ENCODE data around the gene MTG1.
A peak's percentile ranks its signal among the peaks of the same experiment; 100 is the strongest.

MTG1 gene

GRCh38 chr10:133355266-133355665 is 38.7 kb upstream of the MTG1 start:
- TF ChIP-seq, protein P1, sequence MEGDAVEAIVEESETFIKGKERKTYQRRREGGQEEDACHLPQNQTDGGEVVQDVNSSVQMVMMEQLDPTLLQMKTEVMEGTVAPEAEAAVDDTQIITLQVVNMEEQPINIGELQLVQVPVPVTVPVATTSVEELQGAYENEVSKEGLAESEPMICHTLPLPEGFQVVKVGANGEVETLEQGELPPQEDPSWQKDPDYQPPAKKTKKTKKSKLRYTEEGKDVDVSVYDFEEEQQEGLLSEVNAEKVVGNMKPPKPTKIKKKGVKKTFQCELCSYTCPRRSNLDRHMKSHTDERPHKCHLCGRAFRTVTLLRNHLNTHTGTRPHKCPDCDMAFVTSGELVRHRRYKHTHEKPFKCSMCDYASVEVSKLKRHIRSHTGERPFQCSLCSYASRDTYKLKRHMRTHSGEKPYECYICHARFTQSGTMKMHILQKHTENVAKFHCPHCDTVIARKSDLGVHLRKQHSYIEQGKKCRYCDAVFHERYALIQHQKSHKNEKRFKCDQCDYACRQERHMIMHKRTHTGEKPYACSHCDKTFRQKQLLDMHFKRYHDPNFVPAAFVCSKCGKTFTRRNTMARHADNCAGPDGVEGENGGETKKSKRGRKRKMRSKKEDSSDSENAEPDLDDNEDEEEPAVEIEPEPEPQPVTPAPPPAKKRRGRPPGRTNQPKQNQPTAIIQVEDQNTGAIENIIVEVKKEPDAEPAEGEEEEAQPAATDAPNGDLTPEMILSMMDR (IDR thresholded peaks at IDR 0.05; ENCODE audit: low read depth, low read length): no peak
- H3K4me3 ChIP-seq (ENCODE audit: low read depth, low read length): no peak overlapping the region

DNA sequence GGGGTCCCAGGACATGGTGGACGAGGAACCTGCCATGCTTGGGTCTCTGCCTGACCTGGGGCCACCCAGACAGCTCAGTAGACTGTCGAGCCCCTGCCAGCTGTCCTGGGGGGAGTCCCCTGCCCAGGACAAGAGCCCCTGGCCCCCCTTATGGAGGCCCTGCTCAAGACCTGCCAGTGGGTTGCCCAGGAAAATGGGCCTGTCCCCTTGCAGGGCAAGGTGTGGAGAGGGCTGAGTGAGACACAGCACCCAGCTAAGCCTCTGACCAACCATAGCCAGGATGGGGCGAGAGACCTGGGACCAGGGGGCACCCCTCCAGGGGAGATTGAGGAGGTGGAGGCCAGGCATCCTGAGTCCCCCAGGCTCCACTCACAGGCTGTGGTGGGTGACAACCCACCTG is 38.0 kb upstream of the MTG1 start:
- TF ChIP-seq, protein P1 (IDR thresholded peaks at IDR 0.05; ENCODE audit: low read depth, low read length): no peak
- H3K4me3 ChIP-seq (ENCODE audit: low read depth, low read length): no peak overlapping the region

DNA sequence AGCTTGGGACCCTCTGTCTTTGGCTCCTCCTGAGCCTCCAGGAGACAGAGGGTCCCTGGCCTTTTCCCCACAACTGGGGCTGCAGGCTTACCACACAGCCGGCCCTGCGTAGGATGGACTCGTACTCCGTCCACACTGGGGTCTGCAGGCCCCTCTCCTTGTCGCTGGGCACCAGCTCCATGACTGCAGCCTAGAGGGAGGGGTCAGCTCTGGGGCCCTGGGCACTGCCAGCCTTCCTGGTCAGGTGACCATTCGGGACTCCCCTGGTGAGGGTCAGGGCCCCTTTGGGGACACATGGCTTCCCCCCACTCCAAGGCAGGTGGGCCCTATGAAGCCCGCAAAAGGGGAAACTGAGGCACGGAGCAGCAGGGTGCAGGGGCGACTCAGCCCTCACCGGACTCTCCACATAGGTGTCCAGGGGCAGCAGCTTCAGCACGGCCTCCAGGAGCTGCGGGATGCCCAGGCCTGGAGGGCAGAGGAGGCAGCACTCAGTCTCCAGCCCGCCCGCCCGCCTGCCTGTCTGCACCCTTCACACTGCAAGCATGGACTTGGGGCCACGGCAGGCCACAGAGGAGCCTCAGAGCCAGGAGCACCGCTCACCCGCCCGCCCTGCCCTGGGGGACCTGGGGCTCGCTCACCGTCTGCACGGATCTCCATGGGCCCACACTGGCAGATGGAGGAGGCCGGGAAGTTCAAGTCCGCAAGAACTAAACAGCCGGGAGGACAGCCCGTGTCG is 37.2 kb upstream of the MTG1 start:
- H3K4me3 ChIP-seq (ENCODE audit: low read depth, low read length): peak overlapping the region; percentile 57
- TF ChIP-seq, protein P1 (IDR thresholded peaks at IDR 0.05; ENCODE audit: low read depth, low read length): no peak

DNA sequence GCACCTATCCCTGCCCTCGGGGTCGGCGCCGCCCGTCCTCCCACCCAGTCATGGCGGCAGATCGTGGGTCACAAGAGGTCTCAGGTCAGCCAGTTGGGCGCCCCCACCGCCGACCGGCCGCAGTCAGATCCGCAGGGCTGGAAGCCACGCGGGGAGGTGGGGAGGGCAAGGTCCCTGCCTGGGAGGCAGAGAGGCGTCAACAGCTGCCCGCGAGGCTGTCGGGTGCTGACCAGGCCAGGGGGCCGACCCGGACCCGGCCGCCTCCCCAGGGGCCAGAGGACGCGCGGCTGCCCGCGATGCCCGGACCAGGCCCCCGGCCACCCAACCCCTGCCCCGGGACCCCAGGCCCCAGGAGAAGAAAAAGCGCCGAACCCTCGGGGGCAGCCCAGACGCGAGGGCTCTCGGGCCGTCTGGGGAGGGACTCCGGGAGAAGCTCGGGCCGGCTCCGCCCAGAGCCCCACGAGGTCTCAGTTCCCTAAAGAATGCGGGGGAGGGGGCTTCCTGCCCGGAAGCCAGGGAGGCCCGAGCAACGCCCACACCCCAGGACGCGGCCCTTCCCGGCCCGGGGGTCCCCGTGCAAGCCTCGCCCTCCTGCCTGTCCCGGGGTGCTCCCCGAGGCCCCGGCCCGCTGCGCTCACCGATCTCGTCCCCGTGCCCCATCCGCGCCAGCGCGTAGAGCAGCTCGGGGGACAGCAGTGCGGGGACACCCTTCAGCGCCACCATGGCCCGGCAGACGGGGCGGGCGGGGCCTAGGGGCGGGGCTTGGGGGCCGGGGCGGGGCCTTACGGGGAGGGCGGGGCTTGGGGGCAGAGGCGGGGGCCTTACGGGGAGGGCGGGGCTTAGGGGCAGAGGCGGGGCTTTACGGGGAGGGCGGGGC is 36.4 kb upstream of the MTG1 start, which contains the start of gene FUOM:
TSS of gene FUOM (minus strand) at position 735 of the 877 bp plus-strand sequence. CDS start at position 723, 12 bp downstream.
- H3K4me3 ChIP-seq (ENCODE audit: low read depth, low read length): peak within 1 kb of the TSS; percentile 57
- TF ChIP-seq, protein P1 (IDR thresholded peaks at IDR 0.05; ENCODE audit: low read depth, low read length): no peak

DNA sequence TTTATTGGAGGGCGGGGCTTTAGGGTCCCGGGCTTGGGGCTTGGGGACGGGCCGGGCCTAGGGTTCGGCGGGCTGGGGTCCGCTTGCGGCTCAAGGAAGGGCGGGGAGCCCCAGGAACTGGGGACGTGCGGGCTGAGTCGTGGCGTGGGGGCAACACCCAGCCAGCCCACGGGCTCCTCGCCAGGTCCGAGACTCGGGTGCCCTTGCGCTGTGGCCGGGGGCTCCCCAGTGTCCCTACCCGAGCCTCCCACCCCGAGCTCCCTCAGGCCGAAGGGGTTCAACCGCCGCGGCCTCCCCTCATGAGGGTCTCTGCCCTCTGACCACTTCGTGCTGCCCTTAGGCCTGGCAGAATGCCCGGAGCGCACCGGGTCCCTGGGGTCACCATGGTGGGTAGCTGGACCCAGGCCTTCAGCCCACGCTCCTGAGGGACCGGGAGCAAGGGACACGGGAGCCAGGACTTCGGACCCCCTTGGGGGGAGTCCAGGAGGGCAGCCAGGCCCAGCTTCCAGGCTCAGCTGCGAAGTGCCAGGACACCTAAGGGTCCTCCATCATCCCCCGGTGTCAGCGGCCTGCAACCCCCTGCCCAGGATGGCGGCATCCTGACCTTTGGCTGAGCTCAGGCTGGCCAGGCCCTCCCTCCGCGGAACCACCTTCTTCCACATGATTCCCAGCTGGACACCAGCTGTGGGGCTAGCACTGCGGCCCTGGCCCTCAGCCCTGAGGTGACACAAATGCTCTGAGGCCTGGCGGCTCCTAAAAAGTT is 35.6 kb upstream of the MTG1 start:
- TF ChIP-seq, protein P1 (IDR thresholded peaks at IDR 0.05; ENCODE audit: low read depth, low read length): no peak
- no peak overlapping the region for H3K4me3 ChIP-seq (ENCODE audit: low read depth, low read length)

DNA sequence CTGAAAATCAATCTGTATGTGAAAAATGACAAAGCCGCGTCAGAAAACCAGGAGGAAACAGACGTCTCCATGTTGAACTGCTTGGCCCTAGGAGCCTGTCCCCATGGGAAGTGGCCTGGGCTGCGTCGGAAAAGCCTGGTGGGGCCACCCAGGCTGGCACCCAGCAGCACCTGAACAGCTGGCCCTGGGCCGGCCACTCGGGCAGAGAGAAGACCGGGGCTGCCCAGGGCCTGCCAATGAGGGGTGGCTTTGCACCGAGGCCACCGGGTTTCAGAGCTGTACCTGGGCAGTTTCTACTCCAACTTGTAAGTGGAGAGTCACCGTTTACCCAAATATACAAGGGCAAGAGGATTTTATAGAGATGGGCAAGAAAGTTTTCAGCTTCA is 35.0 kb upstream of the MTG1 start:
- TF ChIP-seq, protein P1 (IDR thresholded peaks at IDR 0.05; ENCODE audit: low read depth, low read length): no peak
- H3K4me3 ChIP-seq (ENCODE audit: low read depth, low read length): no peak overlapping the region
